A549 (cell line): ENCODE results near the gene CAPN7. TPM values are rescaled to one million over a fixed set of nuclear protein-coding genes. Genes with fewer than 3 reads are reported as not detected.

Experiments
- ATAC-seq, 2 experiments: fragments of 200-7000 bp in 1 of 2; fragments of >200 bp in 1 of 2; cut with Nextera tagmentation in 1 of 2; cut with Tn5 transposase in 1 of 2; 3 replicates each; pipeline versions ENCODE4 v1.8.0 to v1.9.1; 2018 to 2020; ENCODE audit warnings: mild to moderate bottlenecking in 1 of 2, moderate library complexity in 1 of 2
- CTCF ChIA-PET: fragments of 300-600 bp; sonication (Branson Sonifier 250); formaldehyde crosslinking; extraction: SDS; loops from one replicate; lab custom pipeline; 2021; ENCODE audit warnings: antibody characterized with exemption, inconsistent platforms; lab: Yijun Ruan, JAX
- POLR2A ChIA-PET: fragments of 350-600 bp; formaldehyde crosslinking; extraction: SDS; loops from one replicate; lab custom pipeline; 2021; ENCODE audit warnings: antibody characterized with exemption, inconsistent platforms; lab: Yijun Ruan, JAX
- DNase-seq, 2 experiments: peaks; one replicate each; pipeline versions ENCODE4 v3.0.0 to v3.0.0-alpha.2; 2011 to 2016; ENCODE audit warnings: low read depth in 1 of 2, low spot score in 1 of 2
- FAIRE-seq: peaks from 2 replicates; lab custom pipeline; 2011; peaks lifted over from hg19 to GRCh38; lab: Jason Lieb, UNC
- H3K27ac ChIP-seq, 2 experiments: fragments of >200 bp; sonication (Bioruptor Twin); formaldehyde crosslinking; 3 replicates each; pipeline ENCODE4 v1.5.1; 2016 to 2017
- H3K4me1 ChIP-seq: fragments of >200 bp; sonication (Bioruptor Twin); formaldehyde crosslinking; 3 replicates; pipeline ENCODE4 v1.6.1; 2016
- H3K4me2 ChIP-seq: fragments of >200 bp; sonication (Bioruptor Twin); formaldehyde crosslinking; 3 replicates; pipeline ENCODE4 v1.6.1; 2016
- H3K4me3 ChIP-seq: fragments of >200 bp; sonication (Bioruptor Twin); formaldehyde crosslinking; 3 replicates; pipeline ENCODE4 v1.5.1; 2016
- H3K9me3 ChIP-seq: fragments of >200 bp; sonication (Bioruptor Twin); formaldehyde crosslinking; 3 replicates; pipeline ENCODE4 v1.6.1; 2016
- CEBPB ChIP-seq, 2 experiments: fragments of >200 bp in 1 of 2; sonication (Bioruptor Twin) in 1 of 2; formaldehyde crosslinking in 1 of 2; IDR thresholded peaks; 2 replicates each; pipeline ENCODE4 v1.6.1; 2012 to 2016
- CHD2 ChIP-seq: fragments of 150-350 bp; IDR thresholded peaks from 2 replicates; pipeline ENCODE4 v1.6.1; 2014; ENCODE audit warnings: low read length; ENCODE audit not compliant: partially characterized antibody
- CHD4 ChIP-seq: fragments of 200-600 bp; sonication (generic); IDR thresholded peaks from 2 replicates; pipeline ENCODE4 v1.6.1; 2016; ENCODE audit warnings: antibody characterized with exemption, mild to moderate bottlenecking, borderline replicate concordance
- CTCF ChIP-seq: fragments of >200 bp; sonication (Bioruptor Twin); formaldehyde crosslinking; IDR thresholded peaks from 3 replicates; pipeline ENCODE4 v1.5.1; 2016
- EHF ChIP-seq: fragments of 250-450 bp; sonication (Bioruptor Pico); IDR thresholded peaks from 2 replicates; pipeline ENCODE4 v1.5.0; 2020; ENCODE audit warnings: mild to moderate bottlenecking
- ELK1 ChIP-seq: fragments of 150-350 bp; IDR thresholded peaks from 2 replicates; pipeline ENCODE4 v1.6.1; 2014; ENCODE audit warnings: low read depth, mild to moderate bottlenecking, low read length
- EP300 ChIP-seq, 2 experiments: fragments of >200 bp; sonication (Bioruptor Twin); formaldehyde crosslinking; IDR thresholded peaks; 2 replicates in 1 of 2; 3 replicates in 1 of 2; pipeline ENCODE4 v1.6.1; 2016 to 2017
- HOXA7 ChIP-seq: fragments of 250-450 bp; sonication (Bioruptor Pico); IDR thresholded peaks from 2 replicates; pipeline ENCODE4 v1.5.0; 2020; ENCODE audit warnings: mild to moderate bottlenecking, moderate library complexity
- HOXB13 ChIP-seq: fragments of 250-450 bp; sonication (Bioruptor Pico); IDR thresholded peaks from 2 replicates; pipeline ENCODE4 v1.5.0; 2020; ENCODE audit warnings: low read depth, mild to moderate bottlenecking, moderate library complexity
- HOXB5 ChIP-seq: fragments of 250-450 bp; sonication (Bioruptor Pico); IDR thresholded peaks from 2 replicates; pipeline ENCODE4 v1.5.0; 2020; ENCODE audit warnings: mild to moderate bottlenecking, moderate library complexity
- NFE2L2 ChIP-seq: fragments of 150-350 bp; conservative IDR thresholded peaks from 2 replicates; pipeline ENCODE4 v1.6.1; 2014; ENCODE audit warnings: low read length
- NPAS2 ChIP-seq: fragments of 250-450 bp; sonication (Bioruptor Pico); IDR thresholded peaks from 2 replicates; pipeline ENCODE4 v1.8.0; 2022; ENCODE audit warnings: mild to moderate bottlenecking, moderate library complexity, borderline replicate concordance
- NR3C1 ChIP-seq: fragments of >200 bp; sonication (Bioruptor Twin); formaldehyde crosslinking; IDR thresholded peaks from 3 replicates; pipeline ENCODE4 v1.6.1; 2017
- PBX3 ChIP-seq: IDR thresholded peaks from 2 replicates; pipeline ENCODE4 v1.6.1; 2012
- PHF8 ChIP-seq: fragments of 200-600 bp; sonication (generic); IDR thresholded peaks from 2 replicates; pipeline ENCODE4 v1.6.1; 2016; ENCODE audit warnings: low read depth, mild to moderate bottlenecking, antibody characterized with exemption, moderate library complexity, borderline replicate concordance
- POLR2AphosphoS2 ChIP-seq: conservative IDR thresholded peaks from 2 replicates; pipeline ENCODE4 v1.6.1; 2012; ENCODE audit warnings: low read length, improper control_type of control experiment, inconsistent platforms
- RAD21 ChIP-seq, 2 experiments: fragments of >200 bp in 1 of 2; sonication (Bioruptor Twin) in 1 of 2; formaldehyde crosslinking in 1 of 2; IDR thresholded peaks in 1 of 2; conservative IDR thresholded peaks in 1 of 2; 2 replicates in 1 of 2; 3 replicates in 1 of 2; pipeline ENCODE4 v1.6.1; 2012 to 2018; ENCODE audit warnings: inconsistent platforms in 1 of 2
- RARB ChIP-seq: fragments of 250-450 bp; sonication (Bioruptor Pico); IDR thresholded peaks from 2 replicates; pipeline ENCODE4 v1.8.0; 2021; ENCODE audit warnings: mild to moderate bottlenecking, moderate library complexity
- TP53 ChIP-seq: fragments of 250-450 bp; sonication (Bioruptor Pico); IDR thresholded peaks from 2 replicates; pipeline ENCODE4 v1.5.0; 2021; ENCODE audit warnings: mild to moderate bottlenecking, moderate library complexity
- USF2 ChIP-seq: fragments of 450-650 bp; IDR thresholded peaks from 2 replicates; pipeline ENCODE4 v1.6.1; 2014; ENCODE audit warnings: antibody characterized with exemption
- ZC3H11A ChIP-seq: fragments of 450-650 bp; IDR thresholded peaks from 2 replicates; pipeline ENCODE4 v1.6.1; 2014; ENCODE audit warnings: antibody characterized with exemption, mild to moderate bottlenecking
- WGBS: methylation state at CpG from one replicate; pipeline ENCODE4 v1.1.6; 2017; ENCODE audit errors: missing lambda C conversion rate; 5-methylcytosine and 5-hydroxymethylcytosine counted together
- polyA plus RNA-seq, 4 experiments: library from polyadenylated mRNA; depleted of rRNA in 3 of 4; stranded (reverse); fragments of >200 nt; fragmentation: RNase III in 1 of 4; extraction: RNeasy Plus Mini Kit Qiagen cat#74134 plus additional on column Dnase treatment in 1 of 4; gene quantifications; 2 replicates in 3 of 4; 3 replicates in 1 of 4; pipeline ENCODE4 v1.2.3, GENCODE V29; 2011 to 2017
- TF ChIP-seq, protein P1 (sequence below): fragments of 250-450 bp; sonication (Bioruptor Pico); IDR thresholded peaks from 2 replicates; pipeline ENCODE4 v1.5.0; 2021; ENCODE audit warnings: mild to moderate bottlenecking, moderate library complexity, borderline replicate concordance

The CAPN7 gene
- polyA plus RNA-seq, 2 of the 4 experiments (the other 2 are of a cell fraction): 19.9 to 36.8 TPM

- no peak for TF ChIP-seq CTCF
- no peak for TF ChIP-seq POLR2AphosphoS2
- TF ChIP-seq CHD4: no peak
- no peak for TF ChIP-seq CEBPB (IDR thresholded peaks at IDR 0.05)
- TF ChIP-seq RARB: no peak
These were observed 77.7 kb downstream of the CAPN7 start (continued) for GRCh38 chr3:15283702-15284101.

- Histone ChIP-seq H3K9me3 (no peaks in the 10 kb centered on the region), H3K27ac (no peak overlapping the region)
- DNase-seq: no peak
- CTCF ChIA-PET: interaction anchor here (12.6 kb wide), 1 partner anchor 18 kb away, joined by 121 read pairs; no protein-coding TSS in a partner anchor
- 90% methylated on average over 5 of the region's 5 CpGs for WGBS
- no peak for TF ChIP-seq PHF8
- no peak for TF ChIP-seq CHD4
- TF ChIP-seq CHD2: no peak
- no peak for TF ChIP-seq NFE2L2
- TF ChIP-seq RAD21 (conservative IDR thresholded peaks at IDR 0.05 in 1 of 2, IDR thresholded peaks at IDR 0.05 in 1 of 2): no peak
- no peak for TF ChIP-seq EHF (CRISPR knock-in tag)
- no peak for TF ChIP-seq CEBPB (IDR thresholded peaks at IDR 0.05)
- TF ChIP-seq HOXB13 (CRISPR knock-in tag): no peak
- TF ChIP-seq HOXA7: no peak
- TF ChIP-seq USF2: no peak
- TF ChIP-seq CTCF: no peak
- no peak for TF ChIP-seq NPAS2 (CRISPR knock-in tag)
- no peak for TF ChIP-seq TP53 (CRISPR knock-in tag)
- TF ChIP-seq, protein P1, sequence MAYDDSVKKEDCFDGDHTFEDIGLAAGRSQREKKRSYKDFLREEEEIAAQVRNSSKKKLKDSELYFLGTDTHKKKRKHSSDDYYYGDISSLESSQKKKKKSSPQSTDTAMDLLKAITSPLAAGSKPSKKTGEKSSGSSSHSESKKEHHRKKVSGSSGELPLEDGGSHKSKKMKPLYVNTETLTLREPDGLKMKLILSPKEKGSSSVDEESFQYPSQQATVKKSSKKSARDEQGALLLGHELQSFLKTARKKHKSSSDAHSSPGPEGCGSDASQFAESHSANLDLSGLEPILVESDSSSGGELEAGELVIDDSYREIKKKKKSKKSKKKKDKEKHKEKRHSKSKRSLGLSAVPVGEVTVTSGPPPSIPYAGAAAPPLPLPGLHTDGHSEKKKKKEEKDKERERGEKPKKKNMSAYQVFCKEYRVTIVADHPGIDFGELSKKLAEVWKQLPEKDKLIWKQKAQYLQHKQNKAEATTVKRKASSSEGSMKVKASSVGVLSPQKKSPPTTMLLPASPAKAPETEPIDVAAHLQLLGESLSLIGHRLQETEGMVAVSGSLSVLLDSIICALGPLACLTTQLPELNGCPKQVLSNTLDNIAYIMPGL: no peak
- no peak for TF ChIP-seq NR3C1
- no peak for TF ChIP-seq HOXB5
- TF ChIP-seq PBX3: no peak
- TF ChIP-seq ZC3H11A: no peak
- TF ChIP-seq EP300 (IDR thresholded peaks at IDR 0.05): no peak
- TF ChIP-seq ELK1: no peak
- TF ChIP-seq, all 56 proteins: peak for 0
- peaks cover 4% of the 10 kb centered on the region; the same call in 1 of the 3 replicates for H3K4me1 ChIP-seq
- no peak for FAIRE-seq
- no peak for ATAC-seq
- H3K4me3 ChIP-seq: no peak overlapping the region
- H3K4me2 ChIP-seq: no peak overlapping the region
- POLR2A ChIA-PET: no interaction called here
These were observed 78.3 kb downstream of the CAPN7 start for GRCh38 chr3:15284121-15284889.
